Measurements from ENCODE around the gene CEBPB.
"Not testable (repeated sequence)": the region's sequence is repeated elsewhere in the genome, so short reads cannot be mapped to it uniquely, and the experiment has no call there.

CEBPB gene

DNA sequence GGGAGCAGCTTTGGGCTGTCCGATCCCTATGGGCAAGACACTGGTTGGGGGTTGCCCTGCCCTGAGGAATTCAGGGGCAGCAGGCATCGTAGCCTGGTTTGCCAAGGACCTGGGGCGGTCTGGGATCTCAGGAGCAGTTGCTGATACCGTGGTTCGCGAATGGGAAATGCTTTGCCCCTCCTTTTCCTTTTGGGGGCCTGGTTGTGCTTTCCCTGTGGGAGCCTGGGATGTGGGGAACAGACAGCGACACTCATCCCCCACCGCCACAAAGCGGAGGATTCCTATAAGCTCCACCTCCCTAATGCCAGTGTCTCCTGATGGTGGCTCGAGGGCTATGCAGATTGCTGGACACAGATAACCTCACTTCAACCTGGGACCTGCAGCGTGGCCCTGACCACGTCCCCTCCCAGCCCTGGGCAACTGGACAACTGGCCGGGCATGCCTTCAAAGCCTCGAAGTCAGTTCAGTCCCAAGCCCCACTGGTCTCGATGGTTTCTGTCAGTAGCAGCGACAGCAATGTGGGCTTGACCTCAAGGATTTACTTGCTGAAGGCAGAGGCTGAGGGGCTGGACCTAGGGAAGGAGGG lies 3.3 kb downstream of the CEBPB start:
- DNase-seq: no peak

DNA sequence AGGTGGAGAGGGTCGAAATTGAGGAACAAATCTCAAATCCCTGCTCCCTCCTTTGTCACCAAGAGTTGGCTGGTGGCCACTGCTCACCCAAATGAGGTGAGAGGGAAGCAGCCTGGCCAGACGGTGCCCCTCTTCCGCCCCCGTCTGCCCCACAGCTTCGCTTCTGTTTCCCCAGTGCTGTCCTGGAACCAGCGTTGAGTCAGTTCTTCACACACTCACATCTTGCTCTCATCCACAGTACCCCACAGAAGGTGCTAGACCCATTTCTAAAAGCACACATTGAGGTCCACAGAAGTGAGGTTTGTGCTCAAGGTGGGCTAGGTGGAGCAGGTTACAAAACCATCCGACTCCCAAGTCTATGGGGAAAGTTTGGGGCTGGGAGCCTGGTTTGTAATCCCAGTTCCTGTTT lies 3.8 kb downstream of the CEBPB start:
- no peak for DNase-seq

DNA sequence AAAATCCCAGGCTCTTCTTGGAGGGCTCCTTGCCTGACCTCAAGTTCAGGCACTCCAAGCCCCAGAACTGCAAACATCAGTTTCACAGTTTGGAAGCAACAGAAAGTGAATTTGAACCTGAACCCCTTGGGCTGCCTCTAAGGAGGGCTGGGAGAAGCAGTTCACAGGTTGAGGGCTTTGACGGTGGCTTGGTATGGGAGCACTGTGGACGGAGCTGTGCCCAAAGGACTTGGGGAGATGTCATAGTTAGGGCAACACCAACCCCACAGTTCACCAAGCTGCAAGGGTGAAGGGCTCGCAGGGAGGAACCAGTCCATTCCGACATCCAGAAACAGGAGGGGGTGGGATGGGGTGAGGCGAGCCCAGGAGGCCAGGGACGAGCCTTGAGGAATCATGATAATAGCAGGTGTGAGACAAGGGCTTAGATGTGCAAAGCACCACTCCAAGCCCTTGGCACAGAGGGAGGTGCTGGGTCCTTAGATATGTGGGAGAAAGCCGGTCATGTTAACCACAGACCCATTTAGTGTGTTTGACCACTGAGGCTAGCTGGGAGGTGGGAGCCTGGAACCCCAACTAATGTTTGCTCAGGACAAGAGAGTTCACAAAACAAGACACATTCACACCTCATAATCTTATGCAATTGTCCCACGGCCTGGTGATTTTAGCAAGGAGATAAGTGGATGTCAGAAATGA lies 4.3 kb downstream of the CEBPB start:
- DNase-seq: no peak

GRCh38 chr20:50195524-50196120 lies 5.0 kb downstream of the CEBPB start:
- DNase-seq: no peak

DNA sequence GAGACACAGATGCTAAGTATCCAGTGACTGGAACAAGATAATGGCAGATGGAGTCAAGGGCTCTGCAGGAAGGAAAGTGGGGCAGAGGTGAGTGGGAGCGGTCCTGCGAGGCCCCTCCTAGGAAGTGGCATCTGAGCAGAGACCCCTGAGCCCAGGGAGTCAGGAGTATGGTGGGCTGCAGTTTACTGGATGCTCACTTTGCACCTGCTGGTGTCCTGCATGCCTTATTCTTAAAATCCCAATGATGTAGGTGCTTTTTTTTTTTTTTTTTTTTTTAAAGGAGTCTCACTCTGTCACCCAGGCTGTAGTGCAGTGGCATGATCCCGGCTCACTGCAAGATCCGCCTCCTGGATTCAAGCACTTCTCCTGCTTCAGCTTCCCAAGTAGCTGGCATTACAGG lies 5.6 kb downstream of the CEBPB start:
- DNase-seq: no peak

GRCh38 chr20:50196896-50197295 lies 6.3 kb downstream of the CEBPB start:
- no peak for DNase-seq

DNA sequence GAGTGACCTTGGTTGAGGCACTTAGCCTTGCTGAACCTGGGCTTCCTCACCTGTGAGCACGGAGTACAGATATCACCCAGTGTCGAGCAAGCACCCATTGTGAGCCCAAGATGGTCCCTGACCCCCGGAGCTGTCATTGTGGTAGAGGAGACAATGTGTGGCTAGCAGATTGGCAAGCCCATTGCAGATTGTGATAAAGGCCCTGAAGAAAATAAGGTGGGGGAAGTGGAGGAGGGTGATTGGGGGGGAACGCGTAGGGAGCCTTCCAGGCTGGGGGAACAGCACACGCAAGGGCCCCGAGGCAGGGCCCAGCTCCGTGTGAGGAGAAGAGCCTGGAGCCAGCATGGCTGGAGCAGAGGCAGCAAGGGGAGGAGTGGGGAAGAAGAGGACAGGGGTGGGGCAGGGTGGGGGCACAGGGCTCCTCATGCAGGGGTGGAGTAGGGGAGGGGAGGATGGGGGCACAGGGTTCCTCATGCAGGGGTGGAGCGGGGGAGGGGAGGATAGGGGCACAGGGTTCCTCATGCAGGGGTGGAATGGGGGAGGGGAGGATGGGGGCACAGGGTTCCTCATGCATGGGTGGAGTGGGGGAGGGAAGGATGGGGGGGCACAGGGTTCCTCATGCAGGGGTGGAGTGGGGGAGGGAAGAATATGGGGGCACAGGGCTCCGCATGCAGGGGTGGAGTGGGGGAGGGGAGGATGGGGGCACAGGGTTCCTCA lies 7.0 kb downstream of the CEBPB start:
- no peak for DNase-seq

- DNase-seq: no peak
Measured at GRCh38 chr20:50198180-50198666, 7.6 kb downstream of the CEBPB start.

GRCh38 chr20:50198716-50199115 lies 8.1 kb downstream of the CEBPB start:
- no peak for DNase-seq

GRCh38 chr20:50199703-50200102 lies 9.1 kb downstream of the CEBPB start:
- DNase-seq: no peak

DNA sequence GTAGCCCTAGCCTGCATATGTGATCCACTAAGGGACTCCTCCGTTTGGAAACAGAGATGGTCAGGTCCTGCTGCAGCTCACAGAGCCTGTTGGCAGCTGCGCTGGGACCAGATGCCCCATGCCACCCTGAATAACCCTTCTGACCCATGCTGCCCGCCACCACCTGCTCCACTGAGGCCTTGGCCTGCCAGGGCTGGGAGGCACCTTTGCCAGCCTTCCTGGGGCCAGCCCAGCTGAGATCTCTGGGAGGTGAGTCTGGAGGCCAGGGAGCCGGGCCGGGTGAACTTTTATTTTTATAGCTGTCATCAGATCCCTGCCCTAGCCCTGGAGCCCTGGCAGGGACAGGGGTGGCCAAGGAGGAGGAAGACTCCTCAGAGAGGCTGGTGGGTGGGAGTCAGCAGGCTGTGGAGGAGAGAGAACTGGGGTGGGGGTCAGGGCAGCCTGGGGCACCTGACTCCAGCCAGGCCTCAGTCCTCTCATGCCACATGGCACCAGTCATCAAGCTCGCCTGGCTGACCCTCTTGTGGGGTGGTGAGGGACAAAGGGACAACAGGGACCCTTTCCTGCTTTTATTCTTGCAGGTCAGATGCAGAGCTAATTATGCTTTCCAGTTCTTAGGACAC lies 10.0 kb downstream of the CEBPB start:
- no peak for DNase-seq

- not testable (repeated sequence) for DNase-seq
Measured at GRCh38 chr20:50201710-50202109, 11.1 kb downstream of the CEBPB start.

GRCh38 chr20:50202677-50203076 lies 12.0 kb downstream of the CEBPB start:
- DNase-seq: no peak

DNA sequence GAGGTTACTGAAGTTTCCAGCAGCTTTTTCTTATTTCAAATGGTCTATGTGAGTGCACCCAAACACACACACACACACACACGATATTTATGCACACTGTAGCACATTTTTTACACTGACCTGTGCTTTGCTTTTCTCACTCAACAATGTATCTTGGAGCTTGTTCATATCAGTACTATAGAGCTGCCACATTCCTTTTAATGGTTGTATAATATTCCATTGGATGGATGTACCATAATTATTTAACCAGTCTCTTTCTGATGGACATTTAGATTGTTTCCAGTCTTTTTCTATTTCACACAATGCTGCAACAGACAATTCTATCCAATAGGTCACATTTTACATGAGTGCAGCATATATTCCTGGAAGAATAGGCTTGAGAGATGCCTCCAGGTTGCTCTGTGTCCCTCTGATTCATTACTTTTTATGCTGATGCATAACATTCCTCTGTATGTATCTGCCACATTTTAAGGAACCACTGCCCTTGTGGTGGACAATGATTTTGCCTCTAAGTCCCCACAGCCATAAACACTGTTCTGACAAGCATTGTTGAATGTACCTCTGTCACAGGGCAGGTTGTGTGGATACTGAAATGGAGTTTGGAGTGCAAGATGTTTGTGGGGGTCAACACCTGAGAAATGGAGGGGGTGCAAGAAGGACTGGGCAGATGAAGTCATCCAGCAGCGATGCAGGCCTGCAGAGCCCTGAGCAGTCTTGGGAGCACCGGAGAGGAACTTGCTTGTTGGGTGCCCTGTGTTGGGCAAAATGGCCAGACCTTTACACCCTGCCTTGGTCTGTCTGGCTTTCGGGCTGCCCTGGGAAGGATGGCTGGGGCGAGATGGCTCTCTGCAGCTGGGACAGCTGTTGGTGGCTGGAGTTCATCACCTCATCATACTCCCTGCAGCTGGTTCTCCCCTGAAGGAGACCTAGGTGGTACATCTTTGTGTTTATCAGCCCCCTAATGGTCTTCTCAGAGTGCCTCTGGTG lies 13.6 kb downstream of the CEBPB start:
- DNase-seq: no peak

GRCh38 chr20:50207026-50207425 lies 16.4 kb downstream of the CEBPB start:
- no peak for DNase-seq

- DNase-seq: no peak
Measured at GRCh38 chr20:50208085-50208491, 17.5 kb downstream of the CEBPB start.

DNA sequence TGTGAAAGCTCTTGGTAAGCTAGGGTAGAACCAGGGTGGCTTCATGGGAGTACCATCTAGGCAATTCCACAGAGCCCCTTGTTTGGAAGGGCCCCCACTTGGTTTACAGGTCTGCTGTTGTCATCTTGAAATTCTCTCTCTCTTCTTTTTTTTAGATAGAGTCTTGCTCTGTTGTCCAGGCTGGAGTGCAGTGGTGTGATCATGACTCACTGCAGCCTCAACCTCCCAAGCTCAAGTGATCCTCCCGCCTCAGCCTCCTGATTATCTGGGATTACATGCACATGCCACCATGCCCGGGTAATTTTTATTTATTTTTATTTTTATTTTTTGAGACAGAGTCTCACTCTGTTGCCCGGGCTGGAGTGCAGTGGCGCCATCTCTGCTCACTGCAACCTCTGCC lies 18.2 kb downstream of the CEBPB start:
- DNase-seq: not testable (repeated sequence)

DNA sequence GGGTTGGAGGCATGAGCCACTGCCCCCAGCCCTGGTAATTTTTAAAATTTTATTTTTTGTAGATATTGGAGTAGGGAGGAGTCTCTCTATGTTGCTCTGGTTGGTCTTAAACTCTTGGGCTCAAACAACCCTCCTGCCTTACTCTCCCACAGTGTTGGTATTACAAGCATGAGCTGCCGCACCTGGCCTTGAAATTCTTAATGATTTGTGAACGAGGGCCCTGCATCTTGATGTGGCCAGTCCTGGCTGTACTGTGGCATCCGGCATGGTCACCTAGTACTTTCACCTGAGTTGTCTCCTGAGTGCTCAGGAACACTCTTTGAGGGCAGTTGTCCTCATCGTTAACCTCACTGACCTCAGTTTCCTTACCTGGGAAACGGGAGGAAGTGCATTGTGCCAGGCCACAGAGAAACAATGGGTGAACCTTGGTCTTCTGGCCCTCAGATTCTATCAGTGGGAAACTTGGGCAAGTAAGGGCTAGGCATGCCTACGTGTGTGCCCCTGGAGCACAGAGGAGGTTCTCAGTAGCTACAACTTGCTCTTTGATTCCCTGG lies 19.5 kb downstream of the CEBPB start:
- DNase-seq: no peak

- DNase-seq: no peak
Measured at GRCh38 chr20:50211091-50211490, 20.5 kb downstream of the CEBPB start.

DNA sequence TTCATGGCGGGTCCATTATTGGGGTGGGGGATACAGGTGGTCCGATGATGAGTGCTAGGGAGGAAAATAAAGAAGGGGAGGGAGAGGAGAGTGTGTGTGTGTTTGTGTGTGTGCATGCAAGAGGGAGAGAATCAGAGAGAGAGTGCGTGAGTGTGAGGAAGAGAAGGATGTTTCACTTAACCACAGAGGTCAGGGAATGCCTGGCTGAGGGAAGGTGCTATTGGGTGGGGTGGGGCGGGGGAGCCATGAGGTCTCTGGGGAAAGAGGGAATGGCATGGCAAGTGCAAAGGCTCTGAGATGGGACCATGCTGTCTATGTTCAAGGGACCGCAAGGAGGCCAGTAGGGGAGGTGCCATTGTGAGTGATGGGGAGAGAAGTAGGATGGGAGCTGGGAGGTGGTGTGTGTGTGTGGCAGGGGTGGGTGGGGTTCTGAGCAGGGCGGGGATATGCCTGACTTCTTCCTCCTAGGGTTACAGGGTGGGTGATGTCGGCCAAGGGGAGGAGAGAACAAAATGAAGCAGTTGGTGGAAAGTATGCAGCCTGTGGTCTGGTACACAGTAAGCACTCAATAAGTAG lies 23.0 kb downstream of the CEBPB start:
- DNase-seq: no peak

Data from amniotic stem cell (primary cell).